Body of pancreas (tissue), 4 donors: Measurements from ENCODE around the gene ARSA. TPM values are rescaled to one million over a fixed set of nuclear protein-coding genes. Genes with fewer than 3 reads are reported as not detected.
A peak's percentile ranks its signal among the peaks of the same experiment; 100 is the strongest.

Source experiments
- ATAC-seq: fragments of 150-250 bp; one replicate; pipeline ENCODE4 v1.9.1; 2016
- DNase-seq, 4 donors: peaks; one replicate each; pipeline ENCODE4 v3.0.0-alpha.2; 2019
- H3K27ac ChIP-seq, 4 donors: fragments of 200-600 bp; sonication (generic); 1 replicate in 3 of 4; 2 replicates in 1 of 4; pipeline versions ENCODE4 v1.5.1 to v1.6.1; 2016 to 2019; ENCODE audit warnings: mild to moderate bottlenecking in 1 of 4, mixed read lengths in 1 of 4, moderate library complexity in 1 of 4
- H3K27me3 ChIP-seq, 2 donors: fragments of 200-600 bp; sonication (generic); one replicate each; pipeline ENCODE4 v1.6.0; 2016; ENCODE audit warnings: mild to moderate bottlenecking in 1 of 2
- H3K36me3 ChIP-seq, 2 donors: fragments of 200-600 bp; sonication (generic); replicated peaks in 1 of 2; 2 replicates each; pipeline ENCODE4 v1.5.1; 2016; ENCODE audit warnings: low read depth in 2 of 2; ENCODE audit not compliant: insufficient read depth in 1 of 2
- H3K4me1 ChIP-seq: fragments of 200-600 bp; sonication (generic); one replicate; pipeline ENCODE4 v1.6.0; 2016
- H3K4me3 ChIP-seq, 2 donors: fragments of 200-600 bp; sonication (generic); 1 replicate in 1 of 2; 2 replicates in 1 of 2; pipeline ENCODE4 v1.5.1; 2016 to 2019
- H3K9me3 ChIP-seq, 3 donors: fragments of 200-600 bp; sonication (generic); 1 replicate in 2 of 3; 2 replicates in 1 of 3; pipeline ENCODE4 v1.5.1; 2016
- POLR2A ChIP-seq, 3 donors: fragments of 450-650 bp; IDR thresholded peaks; one replicate each; pipeline ENCODE4 v1.6.1; 2016; ENCODE audit warnings: antibody characterized with exemption in 3 of 3, mild to moderate bottlenecking in 2 of 3
- WGBS, 2 donors: methylation state at CpG; one replicate each; pipeline ENCODE4 v1.1.5; 2017; 5-methylcytosine and 5-hydroxymethylcytosine counted together
- intact Hi-C: fragments of 100-400 bp; cut with DNase I; formaldehyde crosslinking; loops from one replicate; pipeline ENCODE4 v1.15.1; 2023
- total RNA-seq, 2 donors: library from RNA; depleted of rRNA; stranded (reverse); fragments of >200 nt; gene quantifications; one replicate each; pipeline ENCODE4 v1.1.0, GENCODE V29; 2016
- TF ChIP-seq, protein P1 (sequence below), 7 experiments: fragments of 450-650 bp in 4 of 7; fragments of 200-600 bp in 3 of 7; sonication (generic) in 3 of 7; IDR thresholded peaks; one replicate each; pipeline ENCODE4 v1.5.1; 2016 to 2019; ENCODE audit warnings: antibody characterized with exemption in 7 of 7

The ARSA gene
- total RNA-seq, 2 donors from 2014 or later = 47.0 to 84.7 TPM

DNA sequence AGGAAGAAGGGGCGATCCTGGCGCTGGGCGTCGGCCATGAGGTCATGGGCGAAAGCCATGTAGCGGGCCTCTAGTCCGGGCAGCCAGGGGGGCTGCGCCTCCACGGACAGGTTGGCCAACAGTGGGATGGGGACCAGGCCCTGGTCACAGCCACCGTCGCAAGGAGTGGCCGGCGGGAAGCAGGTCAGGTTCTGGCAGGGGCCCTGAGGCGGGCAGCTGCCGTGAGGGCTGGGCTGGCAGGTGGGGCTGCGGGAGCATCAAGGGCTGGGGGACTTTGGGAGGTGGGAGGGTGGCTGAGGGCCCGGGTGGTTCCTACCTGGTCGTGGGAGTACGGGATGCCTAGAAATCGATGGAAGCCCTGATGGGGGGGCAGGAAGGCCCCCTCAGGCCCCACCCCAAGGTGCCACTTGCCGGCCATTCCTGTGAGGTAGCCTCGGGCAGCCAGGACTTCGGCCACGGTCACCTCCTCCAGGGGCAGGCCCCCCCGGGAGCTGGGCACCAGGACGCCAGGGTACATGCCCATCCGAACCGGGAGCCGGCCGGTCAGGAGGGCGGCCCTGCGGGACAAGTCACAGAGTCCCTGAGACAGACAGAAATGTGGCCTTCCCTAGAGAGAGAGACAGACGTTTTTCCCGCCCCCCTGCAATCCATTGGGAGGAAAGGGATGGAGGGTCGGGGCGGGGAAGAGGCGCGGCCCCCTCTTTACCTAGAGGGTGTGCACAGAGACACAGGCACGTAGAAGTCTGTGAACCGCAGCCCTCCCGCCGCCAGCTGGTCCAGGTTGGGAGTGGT lies 906 bp downstream of the ARSA start:
- DNase-seq (peak in 2 of 4 donors; percentile 18 to 41), ATAC-seq (no peak)
- TF ChIP-seq POLR2A (IDR thresholded peaks at IDR 0.05) = no peak
- TF ChIP-seq, protein P1, sequence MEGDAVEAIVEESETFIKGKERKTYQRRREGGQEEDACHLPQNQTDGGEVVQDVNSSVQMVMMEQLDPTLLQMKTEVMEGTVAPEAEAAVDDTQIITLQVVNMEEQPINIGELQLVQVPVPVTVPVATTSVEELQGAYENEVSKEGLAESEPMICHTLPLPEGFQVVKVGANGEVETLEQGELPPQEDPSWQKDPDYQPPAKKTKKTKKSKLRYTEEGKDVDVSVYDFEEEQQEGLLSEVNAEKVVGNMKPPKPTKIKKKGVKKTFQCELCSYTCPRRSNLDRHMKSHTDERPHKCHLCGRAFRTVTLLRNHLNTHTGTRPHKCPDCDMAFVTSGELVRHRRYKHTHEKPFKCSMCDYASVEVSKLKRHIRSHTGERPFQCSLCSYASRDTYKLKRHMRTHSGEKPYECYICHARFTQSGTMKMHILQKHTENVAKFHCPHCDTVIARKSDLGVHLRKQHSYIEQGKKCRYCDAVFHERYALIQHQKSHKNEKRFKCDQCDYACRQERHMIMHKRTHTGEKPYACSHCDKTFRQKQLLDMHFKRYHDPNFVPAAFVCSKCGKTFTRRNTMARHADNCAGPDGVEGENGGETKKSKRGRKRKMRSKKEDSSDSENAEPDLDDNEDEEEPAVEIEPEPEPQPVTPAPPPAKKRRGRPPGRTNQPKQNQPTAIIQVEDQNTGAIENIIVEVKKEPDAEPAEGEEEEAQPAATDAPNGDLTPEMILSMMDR (IDR thresholded peaks at IDR 0.05) = no peak
- H3K4me3 ChIP-seq = peak overlapping the region; percentile 59 to 76
- intact Hi-C loops = no loop called here
- peaks cover 34% of the 10 kb centered on the region for H3K4me1 ChIP-seq
- H3K36me3 ChIP-seq = no peaks in the 10 kb centered on the region
- peak overlapping the region; percentile 40 to 83 (median 66) for H3K27ac ChIP-seq
- WGBS, 2 donors = 65 to 89% methylated on average over 21 to 40 of the region's 42 CpGs
- no peaks in the 10 kb centered on the region for H3K27me3 ChIP-seq
- H3K9me3 ChIP-seq = no peaks in the 10 kb centered on the region

DNA sequence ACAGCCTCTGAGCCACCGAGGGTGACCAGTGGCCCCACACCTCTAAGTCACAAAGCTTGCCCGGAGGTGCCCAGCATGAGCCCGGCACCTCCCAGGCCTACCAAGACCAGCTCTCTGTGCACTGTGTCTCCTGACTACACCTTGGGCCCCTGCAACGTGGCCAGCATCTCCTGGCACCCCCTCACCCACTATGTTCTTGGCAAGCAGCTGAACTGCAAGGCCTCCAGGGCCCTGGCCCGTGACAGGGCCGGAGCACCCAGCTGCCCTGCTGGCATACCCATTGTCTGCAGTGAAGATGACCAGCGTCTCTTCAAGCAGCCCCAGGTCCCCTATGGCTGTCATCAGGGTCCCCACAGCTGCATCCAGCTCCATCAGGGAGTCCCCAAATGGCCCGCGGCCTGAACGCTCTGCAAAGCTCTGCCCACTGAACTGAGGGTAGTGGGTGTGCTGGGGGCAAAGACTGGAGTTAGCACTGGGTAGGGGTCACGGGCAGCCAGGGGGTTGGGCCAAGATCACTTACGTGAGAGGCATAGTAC lies 1.6 kb downstream of the ARSA start:
- Histone ChIP-seq H3K4me3 (no peak overlapping the region), H3K27me3 (no peaks in the 10 kb centered on the region), H3K36me3 (no peaks in the 10 kb centered on the region), H3K27ac (no peak overlapping the region), H3K9me3 (no peaks in the 10 kb centered on the region), H3K4me1 (peaks cover 41% of the 10 kb centered on the region)
- ATAC-seq (no peak), DNase-seq (no peak)
- intact Hi-C loops = no loop called here
- TF ChIP-seq POLR2A (IDR thresholded peaks at IDR 0.05) = no peak
- TF ChIP-seq, protein P1 (IDR thresholded peaks at IDR 0.05) = no peak
- 79 to 89% methylated on average over 7 to 9 of the region's 12 CpGs for WGBS, 2 donors

DNA sequence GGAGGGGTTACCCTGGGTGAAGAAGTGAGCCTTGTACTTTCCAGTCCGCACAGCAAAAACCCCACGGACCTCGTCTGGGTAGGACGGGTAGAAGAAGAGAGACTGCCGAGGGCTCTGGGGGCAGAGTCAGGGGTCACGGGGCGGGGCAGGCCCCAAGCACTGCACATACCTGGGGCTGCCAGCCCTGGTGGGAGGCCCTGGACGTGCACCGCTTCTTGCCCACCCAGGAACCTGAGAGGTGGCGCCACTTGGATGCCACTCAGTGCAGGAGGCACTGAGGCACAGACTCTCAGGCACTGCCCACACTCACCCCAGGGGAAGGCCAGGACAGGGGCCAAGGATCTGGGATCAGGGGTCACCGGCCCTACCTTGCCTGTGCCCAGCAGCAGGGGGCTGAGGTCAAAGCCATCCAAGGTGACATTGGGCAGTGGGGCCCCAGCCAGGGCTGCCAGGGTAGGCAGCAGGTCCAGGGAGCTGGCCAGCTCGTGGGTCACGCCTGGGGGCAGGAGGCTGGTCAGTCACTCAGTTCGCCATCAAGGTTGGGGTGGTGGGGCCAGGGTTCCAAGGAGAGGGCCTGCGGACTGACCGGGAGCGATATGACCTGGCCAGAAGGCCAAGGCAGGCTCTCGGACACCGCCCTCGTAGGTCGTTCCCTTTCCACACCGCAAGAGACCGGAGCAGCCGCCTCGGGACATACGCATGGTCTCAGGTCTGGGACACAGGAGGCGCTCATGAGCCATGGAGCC lies 2.2 kb downstream of the ARSA start:
- peaks cover 47% of the 10 kb centered on the region for H3K4me1 ChIP-seq
- no peak overlapping the region for H3K4me3 ChIP-seq
- no peaks in the 10 kb centered on the region for H3K27me3 ChIP-seq
- ATAC-seq (no peak), DNase-seq (no peak)
- intact Hi-C loops = no loop called here
- WGBS, 2 donors = 89 to 93% methylated on average over 10 to 24 of the region's 27 CpGs
- no peaks in the 10 kb centered on the region for H3K9me3 ChIP-seq
- no peak for TF ChIP-seq POLR2A (IDR thresholded peaks at IDR 0.05)
- TF ChIP-seq, protein P1 (IDR thresholded peaks at IDR 0.05) = no peak
- no peak overlapping the region for H3K27ac ChIP-seq
- H3K36me3 ChIP-seq = no peaks in the 10 kb centered on the region

DNA sequence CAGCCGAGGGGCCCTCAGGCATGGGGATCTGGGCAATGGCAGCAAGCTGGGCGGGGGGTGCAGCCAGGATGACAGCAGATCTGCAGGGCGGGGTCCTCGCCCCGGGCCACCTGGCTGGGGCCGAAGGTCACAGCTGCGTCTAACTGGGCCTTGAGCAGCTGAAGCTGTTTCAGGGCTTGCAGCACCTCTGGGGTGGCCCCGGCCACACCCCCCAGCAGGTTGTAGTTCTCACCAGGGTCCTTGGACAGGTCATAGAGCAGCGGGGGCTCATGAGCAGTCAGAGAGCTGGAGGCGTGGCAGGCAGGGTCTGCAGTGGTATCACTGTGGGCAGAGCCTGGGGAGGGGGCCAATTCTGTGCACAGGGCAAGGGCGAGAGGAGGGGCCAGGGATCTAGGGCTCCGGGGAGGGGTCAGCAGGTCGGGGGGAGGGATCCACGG lies 2.8 kb downstream of the ARSA start:
- no peak overlapping the region for H3K4me3 ChIP-seq
- H3K4me1 ChIP-seq = peaks cover 53% of the 10 kb centered on the region
- 85 to 100% methylated on average over 2 to 13 of the region's 14 CpGs for WGBS, 2 donors
- H3K36me3 ChIP-seq = no peaks in the 10 kb centered on the region
- TF ChIP-seq POLR2A (IDR thresholded peaks at IDR 0.05) = no peak
- TF ChIP-seq, protein P1 (IDR thresholded peaks at IDR 0.05) = no peak
- H3K27ac ChIP-seq = no peak overlapping the region
- no peak for ATAC-seq
- intact Hi-C loops = no loop called here
- DNase-seq = no peak
- H3K27me3 ChIP-seq = no peaks in the 10 kb centered on the region
- H3K9me3 ChIP-seq = no peaks in the 10 kb centered on the region
